ENCODE data around the gene TSHZ3.

Gene TSHZ3

DNA sequence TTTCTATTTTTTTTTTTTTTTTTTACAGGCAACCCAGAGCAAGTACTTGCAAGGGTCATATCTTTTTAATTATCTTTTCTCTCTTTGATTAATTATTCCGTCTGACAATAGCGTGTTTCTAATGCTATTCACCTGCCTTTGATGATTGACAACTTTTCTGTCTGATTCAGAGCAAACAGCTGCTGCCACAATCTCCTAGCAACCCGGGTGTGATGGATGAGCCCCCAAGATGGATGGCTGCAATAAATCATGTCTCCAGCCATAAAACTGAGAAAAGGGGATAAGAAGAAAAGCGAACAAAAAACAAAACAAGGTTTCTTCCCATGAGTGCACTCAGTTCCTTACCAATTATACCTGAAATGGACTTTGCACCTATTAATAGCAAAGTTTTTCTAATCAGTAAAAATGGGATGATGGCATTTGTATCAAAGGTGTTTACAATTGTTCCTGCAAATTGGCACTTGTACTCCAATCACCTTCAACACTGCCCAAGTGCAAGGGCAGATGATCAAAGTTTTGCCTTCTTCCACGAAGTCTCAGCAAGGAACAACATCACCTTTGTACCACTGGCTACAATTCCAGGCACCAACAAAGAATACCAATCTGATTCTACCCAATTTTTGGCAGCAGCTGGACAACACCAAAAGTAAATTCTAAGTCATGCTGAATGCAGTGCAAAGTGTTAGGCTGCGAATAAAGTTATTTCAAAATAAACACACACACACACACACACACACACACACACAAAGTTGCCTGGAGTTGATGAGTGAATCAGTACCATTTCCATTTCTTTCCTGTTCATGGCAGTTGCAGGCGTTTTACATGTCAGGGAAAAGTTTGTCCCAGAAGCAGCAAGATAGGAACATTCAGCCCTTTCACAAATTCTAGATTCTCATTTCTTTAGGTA is 12.0 kb downstream of the TSHZ3 start:
- Histone ChIP-seq H3K27ac (ENCODE audit: low read depth, low read length) (no peak overlapping the region), H3K4me3 (ENCODE audit: low read depth, low read length) (no peak overlapping the region), H3K27me3 (ENCODE audit: insufficient read depth, low read length) (no peaks in the 10 kb centered on the region), H2AFZ (ENCODE audit: low read length, unreplicated experiment) (no peak overlapping the region), H3K4me1 (ENCODE audit: control insufficient read depth, insufficient read depth, low read length, unreplicated experiment) (peaks cover 23% of the 10 kb centered on the region), H3K36me3 (ENCODE audit: insufficient read depth, low read length) (no peaks in the 10 kb centered on the region), H3K79me2 (ENCODE audit: control insufficient read depth, insufficient read depth, low read length, unreplicated experiment) (peaks cover 20% of the 10 kb centered on the region)

- Histone ChIP-seq H3K27ac (ENCODE audit: low read depth, low read length) (no peak overlapping the region), H3K4me1 (ENCODE audit: control insufficient read depth, insufficient read depth, low read length, unreplicated experiment) (peaks cover 20% of the 10 kb centered on the region), H3K36me3 (ENCODE audit: insufficient read depth, low read length) (no peaks in the 10 kb centered on the region), H3K79me2 (ENCODE audit: control insufficient read depth, insufficient read depth, low read length, unreplicated experiment) (peaks cover 17% of the 10 kb centered on the region), H3K4me3 (ENCODE audit: low read depth, low read length) (no peak overlapping the region), H2AFZ (ENCODE audit: low read length, unreplicated experiment) (no peak overlapping the region), H3K27me3 (ENCODE audit: insufficient read depth, low read length) (no peaks in the 10 kb centered on the region)
These were observed 13.5 kb downstream of the TSHZ3 start for GRCh38 chr19:31335716-31336115.

DNA sequence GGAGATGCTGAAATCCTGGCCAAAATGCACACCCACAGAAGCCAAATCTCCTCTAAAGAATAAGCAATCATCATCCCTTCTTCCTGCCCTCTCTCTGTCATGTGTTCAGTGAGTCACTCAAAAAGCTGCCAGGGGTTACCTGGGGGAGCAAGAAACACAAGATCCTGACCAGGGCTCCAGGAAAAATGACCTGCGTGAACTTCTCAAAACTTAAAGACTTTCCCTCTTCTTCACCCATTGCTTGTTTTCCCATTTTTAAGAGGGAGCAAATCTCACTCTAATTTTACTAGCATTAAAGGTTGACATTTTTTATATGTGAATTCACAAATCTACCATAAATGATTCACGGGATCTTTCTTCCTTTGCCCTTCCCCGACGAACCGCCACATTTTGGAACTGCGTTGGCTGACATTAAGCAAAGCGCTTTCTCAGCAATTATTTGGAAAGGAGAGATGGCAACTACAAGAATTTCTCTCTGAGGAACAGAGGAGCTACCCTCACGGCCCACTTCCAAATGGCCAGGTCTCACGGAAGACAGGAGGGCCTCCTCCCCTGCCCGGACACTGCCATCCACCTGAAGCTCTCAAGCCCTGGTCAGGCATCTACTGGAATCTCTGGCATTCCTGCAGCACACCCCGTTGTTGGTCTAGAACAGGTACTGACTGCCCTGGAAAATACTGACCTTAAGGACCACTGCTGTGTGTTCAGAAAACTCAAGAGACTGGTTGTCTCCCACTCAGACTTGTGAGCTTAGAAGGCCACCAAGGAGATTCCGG is 14.2 kb downstream of the TSHZ3 start:
- Histone ChIP-seq H3K79me2 (ENCODE audit: control insufficient read depth, insufficient read depth, low read length, unreplicated experiment) (peaks cover 15% of the 10 kb centered on the region), H3K36me3 (ENCODE audit: insufficient read depth, low read length) (no peaks in the 10 kb centered on the region), H2AFZ (ENCODE audit: low read length, unreplicated experiment) (no peak overlapping the region), H3K4me1 (ENCODE audit: control insufficient read depth, insufficient read depth, low read length, unreplicated experiment) (peaks cover 18% of the 10 kb centered on the region), H3K27me3 (ENCODE audit: insufficient read depth, low read length) (no peaks in the 10 kb centered on the region), H3K27ac (ENCODE audit: low read depth, low read length) (no peak overlapping the region), H3K4me3 (ENCODE audit: low read depth, low read length) (no peak overlapping the region)

GRCh38 chr19:31334101-31334848 is 15.0 kb downstream of the TSHZ3 start:
- no peaks in the 10 kb centered on the region for H3K27me3 ChIP-seq (ENCODE audit: insufficient read depth, low read length)
- no peak overlapping the region for H3K4me3 ChIP-seq (ENCODE audit: low read depth, low read length)
- peaks cover 21% of the 10 kb centered on the region for H3K4me1 ChIP-seq (ENCODE audit: control insufficient read depth, insufficient read depth, low read length, unreplicated experiment)
- H2AFZ ChIP-seq (ENCODE audit: low read length, unreplicated experiment): no peak overlapping the region
- H3K27ac ChIP-seq (ENCODE audit: low read depth, low read length): peak overlapping the region; percentile 24; the same call in 1 of the 2 replicates
- H3K36me3 ChIP-seq (ENCODE audit: insufficient read depth, low read length): no peaks in the 10 kb centered on the region
- H3K79me2 ChIP-seq (ENCODE audit: control insufficient read depth, insufficient read depth, low read length, unreplicated experiment): peaks cover 17% of the 10 kb centered on the region

- Histone ChIP-seq H2AFZ (ENCODE audit: low read length, unreplicated experiment) (no peak overlapping the region), H3K79me2 (ENCODE audit: control insufficient read depth, insufficient read depth, low read length, unreplicated experiment) (peaks cover 25% of the 10 kb centered on the region), H3K4me1 (ENCODE audit: control insufficient read depth, insufficient read depth, low read length, unreplicated experiment) (peaks cover 17% of the 10 kb centered on the region), H3K27me3 (ENCODE audit: insufficient read depth, low read length) (no peaks in the 10 kb centered on the region), H3K27ac (ENCODE audit: low read depth, low read length) (no peak overlapping the region), H3K36me3 (ENCODE audit: insufficient read depth, low read length) (no peaks in the 10 kb centered on the region), H3K4me3 (ENCODE audit: low read depth, low read length) (no peak overlapping the region)
These were observed 17.1 kb downstream of the TSHZ3 start for GRCh38 chr19:31332096-31332495.

GRCh38 chr19:31331536-31331935 is 17.7 kb downstream of the TSHZ3 start:
- H3K79me2 ChIP-seq (ENCODE audit: control insufficient read depth, insufficient read depth, low read length, unreplicated experiment): peaks cover 25% of the 10 kb centered on the region

DNA sequence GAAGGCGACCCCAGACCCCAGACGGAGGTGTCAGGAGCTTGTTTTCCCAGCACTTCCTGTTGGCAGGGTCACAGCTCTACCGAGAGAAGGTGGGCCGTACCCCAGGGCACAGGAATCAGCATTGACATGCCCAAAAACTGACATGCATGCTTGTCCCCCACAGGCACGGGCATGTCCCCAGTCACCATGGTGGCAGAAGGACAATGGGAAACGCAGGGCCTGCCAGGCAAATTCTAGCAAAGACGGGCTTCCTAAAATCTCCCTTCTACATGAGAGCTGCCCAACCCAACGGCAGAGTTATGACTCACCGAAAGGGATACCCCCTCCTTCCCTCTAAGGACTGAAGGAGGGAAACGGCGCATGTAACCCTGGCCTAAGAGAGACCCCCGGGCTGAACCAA is 18.5 kb downstream of the TSHZ3 start:
- Histone ChIP-seq H2AFZ (ENCODE audit: low read length, unreplicated experiment) (no peak overlapping the region), H3K27ac (ENCODE audit: low read depth, low read length) (no peak overlapping the region), H3K36me3 (ENCODE audit: insufficient read depth, low read length) (no peaks in the 10 kb centered on the region), H3K27me3 (ENCODE audit: insufficient read depth, low read length) (no peaks in the 10 kb centered on the region), H3K4me1 (ENCODE audit: control insufficient read depth, insufficient read depth, low read length, unreplicated experiment) (peaks cover 17% of the 10 kb centered on the region), H3K79me2 (ENCODE audit: control insufficient read depth, insufficient read depth, low read length, unreplicated experiment) (peaks cover 26% of the 10 kb centered on the region), H3K4me3 (ENCODE audit: low read depth, low read length) (no peak overlapping the region)

More at GRCh38 chr19:31331536-31331935, 17.7 kb downstream of the TSHZ3 start:
- Histone ChIP-seq H3K27me3 (ENCODE audit: insufficient read depth, low read length) (no peaks in the 10 kb centered on the region), H3K36me3 (ENCODE audit: insufficient read depth, low read length) (no peaks in the 10 kb centered on the region), H3K4me1 (ENCODE audit: control insufficient read depth, insufficient read depth, low read length, unreplicated experiment) (peaks cover 17% of the 10 kb centered on the region), H3K4me3 (ENCODE audit: low read depth, low read length) (no peak overlapping the region), H2AFZ (ENCODE audit: low read length, unreplicated experiment) (no peak overlapping the region), H3K27ac (ENCODE audit: low read depth, low read length) (no peak overlapping the region)

DNA sequence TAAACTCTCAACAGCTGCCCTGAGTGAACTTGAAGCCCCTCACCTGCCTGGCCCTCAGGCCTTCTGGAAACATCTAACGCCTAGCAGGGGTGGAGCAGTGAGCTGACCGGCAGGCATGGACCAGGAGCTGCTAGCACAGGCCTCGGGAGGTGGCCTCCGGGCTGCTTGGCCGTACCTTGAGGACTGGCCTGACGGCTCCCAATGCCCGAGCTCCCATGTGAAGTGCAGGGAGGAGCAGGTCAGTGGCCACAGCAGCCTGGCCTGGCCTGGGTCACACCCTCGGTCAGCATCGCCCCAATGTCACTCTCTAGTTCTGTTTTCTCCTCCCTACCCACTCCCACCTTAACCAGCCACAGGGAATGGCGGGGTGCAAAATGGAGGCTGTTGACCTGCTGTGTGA is 19.0 kb downstream of the TSHZ3 start:
- Histone ChIP-seq H3K79me2 (ENCODE audit: control insufficient read depth, insufficient read depth, low read length, unreplicated experiment) (peaks cover 31% of the 10 kb centered on the region), H3K27ac (ENCODE audit: low read depth, low read length) (no peak overlapping the region)

DNA sequence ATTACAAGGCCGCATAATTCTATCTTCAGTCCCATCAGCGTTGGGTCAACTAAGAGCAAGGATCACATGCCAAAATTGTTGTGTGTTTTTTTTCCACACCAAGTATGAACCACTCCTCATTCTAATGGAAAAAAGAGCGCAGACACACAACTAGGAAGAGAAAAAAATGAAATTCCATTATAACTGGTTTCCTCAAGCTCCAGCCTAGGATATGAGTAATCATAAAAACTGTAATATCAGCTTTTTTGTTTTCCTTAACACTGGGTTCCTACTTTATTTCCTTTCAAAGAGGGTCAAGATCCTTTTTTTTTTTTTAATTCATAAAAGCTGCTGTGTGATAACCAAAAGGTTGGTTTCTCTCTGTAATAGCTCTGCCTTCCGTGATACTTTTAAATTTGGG is 19.4 kb downstream of the TSHZ3 start:
- Histone ChIP-seq H3K79me2 (ENCODE audit: control insufficient read depth, insufficient read depth, low read length, unreplicated experiment) (peaks cover 31% of the 10 kb centered on the region), H3K4me3 (ENCODE audit: low read depth, low read length) (no peak overlapping the region), H3K27ac (ENCODE audit: low read depth, low read length) (no peak overlapping the region), H3K36me3 (ENCODE audit: insufficient read depth, low read length) (no peaks in the 10 kb centered on the region), H2AFZ (ENCODE audit: low read length, unreplicated experiment) (no peak overlapping the region), H3K4me1 (ENCODE audit: control insufficient read depth, insufficient read depth, low read length, unreplicated experiment) (peaks cover 17% of the 10 kb centered on the region), H3K27me3 (ENCODE audit: insufficient read depth, low read length) (no peaks in the 10 kb centered on the region)

More for the DNA sequence above, 19.0 kb downstream of the TSHZ3 start:
- no peaks in the 10 kb centered on the region for H3K36me3 ChIP-seq (ENCODE audit: insufficient read depth, low read length)
- H2AFZ ChIP-seq (ENCODE audit: low read length, unreplicated experiment): no peak overlapping the region
- no peaks in the 10 kb centered on the region for H3K27me3 ChIP-seq (ENCODE audit: insufficient read depth, low read length)
- H3K4me3 ChIP-seq (ENCODE audit: low read depth, low read length): no peak overlapping the region
- peaks cover 17% of the 10 kb centered on the region for H3K4me1 ChIP-seq (ENCODE audit: control insufficient read depth, insufficient read depth, low read length, unreplicated experiment)

- H3K4me1 ChIP-seq (ENCODE audit: control insufficient read depth, insufficient read depth, low read length, unreplicated experiment): peaks cover 4% of the 10 kb centered on the region
- H3K27me3 ChIP-seq (ENCODE audit: insufficient read depth, low read length): no peaks in the 10 kb centered on the region
- no peak overlapping the region for H2AFZ ChIP-seq (ENCODE audit: low read length, unreplicated experiment)
- no peak overlapping the region for H3K4me3 ChIP-seq (ENCODE audit: low read depth, low read length)
- H3K36me3 ChIP-seq (ENCODE audit: insufficient read depth, low read length): no peaks in the 10 kb centered on the region
- peaks cover 27% of the 10 kb centered on the region for H3K79me2 ChIP-seq (ENCODE audit: control insufficient read depth, insufficient read depth, low read length, unreplicated experiment)
- H3K27ac ChIP-seq (ENCODE audit: low read depth, low read length): no peak overlapping the region
These were observed 21.0 kb downstream of the TSHZ3 start for GRCh38 chr19:31328238-31328637.

Data from ACC112 (cell line).